ENCODE results near the gene LCN1.
A peak's percentile ranks its signal among the peaks of the same experiment; 100 is the strongest.
"Not testable (repeated sequence)": the region's sequence is repeated elsewhere in the genome, so short reads cannot be mapped to it uniquely, and the experiment has no call there.

LCN1 gene

DNA sequence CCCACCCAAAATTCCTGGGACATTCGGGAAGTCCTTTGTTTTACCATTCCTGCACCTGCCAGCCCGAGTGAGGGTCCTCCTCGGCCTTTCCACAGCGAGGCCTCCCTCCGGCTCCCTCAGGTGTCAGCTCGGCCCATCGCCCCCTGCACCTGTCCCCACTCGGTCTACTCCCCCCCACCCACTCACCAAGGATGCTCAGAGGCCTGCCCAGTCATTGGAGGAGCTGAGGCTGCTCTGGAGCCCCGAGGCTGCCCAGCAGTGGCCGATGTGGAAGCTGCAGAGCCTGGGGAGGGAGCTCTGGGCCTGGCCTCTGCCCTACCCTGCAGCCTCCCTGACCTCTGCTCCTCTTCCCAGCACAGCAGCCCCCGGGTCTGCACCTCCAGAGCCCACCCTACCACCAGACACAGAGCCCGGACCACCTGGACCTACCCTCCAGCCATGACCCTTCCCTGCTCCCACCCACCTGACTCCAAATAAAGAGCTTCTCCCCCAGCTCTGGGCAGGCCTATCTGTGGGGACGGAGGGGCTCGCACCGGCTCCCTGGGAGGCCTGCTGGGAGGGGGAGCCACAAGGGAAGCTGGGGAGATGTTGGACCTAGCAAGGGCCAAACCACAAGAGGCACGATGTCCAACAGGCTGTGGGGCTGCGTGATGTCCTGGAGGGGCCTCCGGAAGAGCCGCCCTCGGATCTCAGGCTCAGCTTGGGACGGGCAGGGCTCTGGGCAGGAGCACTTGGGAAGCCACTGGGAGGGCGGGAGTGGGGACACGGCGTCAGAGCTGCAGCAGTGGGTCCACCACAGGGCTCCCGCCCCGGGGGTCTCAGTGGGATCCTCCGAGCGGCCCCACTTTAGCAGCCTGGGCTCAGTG lies 28.5 kb downstream of the LCN1 start:
- DNase-seq, result not testable (repeated sequence)

DNA sequence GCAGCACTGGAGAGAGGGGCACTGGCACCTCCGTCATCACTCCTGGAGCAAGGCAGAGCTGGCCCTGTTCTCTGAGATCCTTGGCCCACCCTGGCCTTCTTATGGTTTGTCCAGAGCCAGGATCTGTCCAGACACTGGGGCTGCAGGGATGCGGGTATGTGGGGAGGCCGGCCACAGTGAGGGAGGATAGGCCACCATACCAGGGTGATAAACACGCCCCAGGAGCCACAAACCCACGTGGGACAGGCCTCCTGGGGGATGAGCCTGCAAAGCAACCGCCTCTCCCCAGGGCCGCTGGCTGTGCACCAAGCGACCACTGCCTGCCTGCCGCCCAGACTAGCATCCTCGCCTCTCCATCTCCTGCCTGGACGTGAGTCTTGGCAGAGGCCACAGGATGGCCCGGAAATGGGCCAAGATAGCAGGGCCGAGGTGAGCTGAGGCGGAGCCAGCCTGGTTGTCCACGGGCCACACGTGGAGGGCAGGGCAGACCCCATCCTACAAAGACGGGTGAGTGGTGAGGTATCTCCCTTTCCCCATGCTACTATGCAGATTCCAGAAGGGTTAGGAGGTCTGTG lies 29.2 kb downstream of the LCN1 start:
- no peak for DNase-seq

DNA sequence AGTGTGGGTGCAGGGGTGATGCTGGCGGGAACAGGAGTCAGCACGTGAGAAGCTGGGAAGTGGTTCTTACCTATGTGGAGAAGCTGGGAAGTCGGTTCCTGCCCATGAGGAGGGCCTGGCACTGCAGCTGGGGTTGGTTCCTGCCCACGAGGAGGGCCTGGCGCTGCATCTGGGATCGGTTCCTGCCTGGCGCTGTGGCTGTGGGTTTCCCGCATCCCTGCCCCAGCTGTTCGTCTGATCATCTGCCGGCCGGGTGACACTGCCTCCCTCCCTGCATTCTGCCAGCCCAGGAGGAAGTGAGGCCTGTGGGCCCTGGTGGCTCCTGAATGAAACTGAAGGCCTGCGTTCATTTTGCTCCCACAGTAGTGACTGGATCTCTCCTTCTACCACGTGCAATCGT lies 29.8 kb downstream of the LCN1 start:
- no peak for DNase-seq

DNA sequence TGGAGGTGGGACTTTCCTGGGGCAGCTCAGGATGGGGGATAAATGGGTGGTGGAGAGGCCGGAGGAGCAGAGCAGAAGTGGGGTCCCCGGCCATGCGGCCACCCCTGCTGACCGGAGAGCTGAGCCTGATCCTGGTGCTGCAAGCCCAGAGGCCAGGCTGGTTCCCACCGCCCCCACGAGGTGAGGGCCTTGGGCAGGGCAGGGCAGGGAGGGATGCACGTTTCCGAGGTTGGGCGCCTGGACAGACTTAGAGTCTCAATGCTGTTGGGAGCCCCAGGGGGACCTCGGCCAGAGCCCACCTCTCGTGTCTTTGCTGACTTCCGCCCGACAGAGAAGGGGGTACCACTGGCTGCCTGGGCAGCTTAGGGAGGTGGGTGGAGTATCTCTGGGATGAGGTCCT lies 30.2 kb downstream of the LCN1 start:
- no peak for DNase-seq

DNA sequence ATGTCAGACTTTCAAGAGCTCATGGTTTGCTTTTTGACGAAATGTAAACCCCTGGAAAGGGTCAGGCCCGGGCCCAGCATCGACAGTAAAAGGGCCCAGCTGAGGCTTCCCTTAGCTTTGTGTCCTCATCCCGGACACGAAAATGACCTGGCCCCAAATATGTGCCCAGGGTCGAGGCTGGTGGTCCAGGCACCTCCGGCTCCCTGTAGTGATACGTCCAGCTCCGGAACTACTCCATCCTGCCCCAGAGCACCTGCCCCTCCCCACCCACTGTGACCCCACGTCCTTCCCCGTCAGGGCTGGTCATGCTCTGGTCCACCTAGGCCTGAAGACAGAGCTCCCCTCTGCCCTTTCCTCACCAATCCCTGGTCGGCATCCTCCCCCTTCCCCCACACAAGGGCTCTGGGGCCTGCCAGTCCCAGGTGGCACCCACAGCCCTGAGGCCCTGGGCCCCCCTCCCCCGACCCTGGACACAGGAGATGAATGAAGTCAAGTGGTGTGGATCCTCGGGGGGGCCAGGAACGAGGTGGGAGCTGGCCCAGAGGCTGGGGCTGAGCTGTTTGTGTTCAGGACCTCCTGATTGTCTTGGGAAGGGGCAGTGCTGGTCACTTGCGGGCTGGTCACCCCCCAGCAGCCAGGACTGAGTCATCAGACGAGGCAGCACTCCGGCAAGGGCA lies 30.9 kb downstream of the LCN1 start:
- DNase-seq, result no peak

DNA sequence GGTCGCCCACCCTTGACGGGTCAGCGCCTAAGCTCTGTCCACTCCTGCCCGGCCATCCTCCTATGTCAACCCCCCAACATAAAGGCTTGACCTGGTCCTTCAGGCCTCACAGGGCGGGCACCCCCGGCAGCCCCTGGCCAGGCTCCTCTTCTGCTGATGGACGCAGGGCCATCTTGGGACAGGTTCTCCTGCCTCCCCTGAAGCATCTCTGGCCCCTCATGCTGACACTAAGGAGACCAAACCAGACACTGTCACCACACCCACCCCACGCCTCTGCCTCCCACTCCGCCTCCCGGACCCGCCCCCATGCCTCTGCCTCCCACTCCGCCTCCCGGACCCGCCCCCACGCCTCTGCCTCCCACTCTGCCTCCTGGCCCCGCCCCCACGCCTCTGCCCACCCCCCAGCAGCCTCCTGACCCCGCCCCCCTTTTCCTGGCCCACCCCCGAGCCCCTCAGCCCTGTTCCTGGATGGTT lies 31.5 kb downstream of the LCN1 start:
- no peak for DNase-seq

DNA sequence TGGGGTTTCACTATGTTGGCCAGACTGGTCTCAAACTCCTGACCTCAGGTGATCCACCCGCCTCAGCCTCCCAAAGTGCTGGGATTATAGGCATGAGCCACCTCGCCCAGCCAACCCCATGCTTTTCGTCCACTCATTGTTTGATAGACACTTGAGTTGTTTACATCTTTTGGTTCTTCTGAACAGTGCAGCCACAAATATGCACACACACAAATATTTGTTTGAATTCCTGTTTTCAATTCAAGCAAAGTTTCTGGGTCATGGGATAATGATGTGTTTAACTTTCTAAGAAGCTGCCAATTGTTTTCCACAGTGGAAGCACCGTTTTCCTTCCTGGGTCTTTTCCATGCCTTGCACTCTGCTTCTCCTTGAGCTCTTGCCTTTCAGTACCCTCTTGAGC lies 33.5 kb downstream of the LCN1 start:
- no peak for DNase-seq

DNA sequence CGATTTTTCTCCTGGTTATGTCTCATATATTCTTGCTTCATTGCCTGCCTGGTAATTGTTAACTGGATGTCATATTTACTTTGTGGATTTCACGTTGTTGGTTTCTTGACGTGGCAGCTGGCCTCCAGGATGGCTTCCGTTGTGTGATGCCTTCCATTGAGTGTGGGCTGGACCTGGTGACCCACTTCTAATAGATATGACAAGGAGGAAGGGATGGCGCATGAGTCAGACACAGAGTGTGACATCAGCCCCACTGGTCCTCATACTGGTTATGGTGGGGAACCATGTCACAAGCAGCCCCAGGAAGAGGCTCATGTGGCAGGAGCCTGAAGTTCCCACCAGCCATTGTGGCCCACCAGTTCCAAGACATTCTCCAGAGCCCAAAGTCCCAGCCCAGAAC lies 34.0 kb downstream of the LCN1 start:
- no peak for DNase-seq

DNA sequence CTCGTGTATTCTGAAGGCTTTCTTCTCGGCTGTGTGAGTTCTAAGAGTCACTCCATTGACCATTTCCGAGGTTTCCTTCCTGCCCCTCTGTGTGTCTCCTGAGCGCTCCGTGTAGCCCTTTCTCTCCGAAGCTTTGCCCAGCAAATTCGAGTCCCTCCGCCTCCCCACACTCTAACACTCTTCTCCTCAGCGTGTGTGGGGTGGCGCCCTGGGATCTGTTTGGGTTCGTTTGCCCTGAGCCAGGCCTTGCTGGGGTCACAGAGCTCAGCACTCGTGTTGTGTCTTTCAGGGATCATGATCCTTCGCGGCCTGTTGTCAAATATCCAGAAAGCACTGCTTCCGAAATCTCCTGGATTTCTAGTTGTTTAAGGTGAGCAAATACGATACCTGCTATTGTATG lies 34.7 kb downstream of the LCN1 start:
- no peak for DNase-seq

DNA sequence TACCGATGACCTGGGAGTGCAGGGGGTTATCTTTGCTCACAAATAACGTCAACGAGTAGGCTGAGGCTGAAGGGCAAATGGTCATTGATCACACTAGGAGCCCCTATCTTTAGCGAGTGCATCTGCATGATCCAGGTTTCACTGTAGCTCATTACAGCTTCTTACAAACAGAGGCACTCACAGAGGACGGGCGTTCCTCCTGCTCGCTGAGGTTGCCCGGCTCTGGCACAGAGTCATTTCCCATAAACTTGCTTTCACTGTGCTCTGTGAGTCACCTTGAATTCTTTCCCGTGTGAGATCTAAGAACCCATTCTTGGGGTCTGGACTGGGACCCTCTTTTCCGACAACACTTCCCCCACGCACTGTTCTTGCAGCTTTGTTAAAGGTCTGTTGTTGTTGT lies 38.4 kb downstream of the LCN1 start:
- no peak for DNase-seq

DNA sequence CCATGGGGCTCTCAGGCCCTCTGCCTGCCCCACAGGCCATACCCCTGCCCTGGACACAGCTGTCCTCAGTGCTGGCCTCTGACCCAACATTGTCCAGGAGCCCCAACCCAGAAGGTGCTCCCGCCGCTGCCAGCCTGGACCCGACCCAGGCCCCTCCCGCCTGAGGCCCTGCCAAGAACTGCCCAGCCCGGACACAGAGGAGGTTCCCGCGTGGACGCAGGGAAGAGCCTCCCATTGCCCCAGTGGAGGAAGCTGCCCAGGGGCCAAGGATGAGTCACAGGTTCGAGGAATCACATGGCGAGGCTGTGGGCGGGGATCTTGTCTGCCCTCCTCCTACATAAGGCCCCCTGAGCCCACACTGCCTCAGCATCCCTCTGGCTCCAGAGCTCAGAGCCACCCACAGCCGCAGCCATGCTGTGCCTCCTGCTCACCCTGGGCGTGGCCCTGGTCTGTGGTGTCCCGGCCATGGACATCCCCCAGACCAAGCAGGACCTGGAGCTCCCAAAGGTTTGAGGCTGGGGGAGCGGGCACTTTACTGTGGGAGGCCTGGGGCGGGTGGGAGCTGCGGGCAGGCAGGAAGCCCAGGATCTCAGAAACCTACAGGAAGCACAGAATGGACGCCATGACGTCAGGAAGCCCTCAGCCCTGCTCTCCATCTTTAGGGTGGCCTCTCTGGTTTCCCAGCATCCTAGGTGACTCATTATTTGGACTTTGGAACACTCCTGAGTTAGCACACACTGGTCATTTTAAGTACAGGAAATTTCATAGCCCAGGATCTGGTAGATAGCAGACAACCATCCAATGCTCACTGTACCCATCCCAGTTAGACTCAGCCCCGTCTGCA lies 40.4 kb downstream of the LCN1 start, which contains the start of gene PAEP:
TSS of gene PAEP (plus strand) at position 366 of the 844 bp plus-strand sequence.
- no peak for DNase-seq

DNA sequence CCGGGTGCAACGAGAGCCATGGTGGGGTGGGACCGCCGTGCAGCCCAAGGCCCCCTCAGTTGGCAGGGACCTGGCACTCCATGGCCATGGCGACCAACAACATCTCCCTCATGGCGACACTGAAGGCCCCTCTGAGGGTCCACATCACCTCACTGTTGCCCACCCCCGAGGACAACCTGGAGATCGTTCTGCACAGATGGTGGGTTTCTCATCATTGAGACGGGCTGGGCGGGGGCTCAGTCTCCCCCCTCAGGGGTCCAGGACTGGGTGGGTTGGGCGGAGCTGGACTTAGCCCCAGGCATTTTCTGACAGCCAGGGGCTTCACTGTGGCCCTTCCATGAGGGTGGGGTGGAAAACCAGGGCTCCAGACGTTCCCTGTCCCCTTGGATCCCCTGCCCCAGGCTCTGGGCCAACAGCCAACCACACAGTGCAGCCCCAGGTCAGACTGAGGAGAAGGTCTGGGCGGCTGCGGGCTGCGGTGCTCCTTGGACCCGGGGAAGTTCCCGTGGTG lies 41.0 kb downstream of the LCN1 start:
- DNase-seq, result no peak

DNA sequence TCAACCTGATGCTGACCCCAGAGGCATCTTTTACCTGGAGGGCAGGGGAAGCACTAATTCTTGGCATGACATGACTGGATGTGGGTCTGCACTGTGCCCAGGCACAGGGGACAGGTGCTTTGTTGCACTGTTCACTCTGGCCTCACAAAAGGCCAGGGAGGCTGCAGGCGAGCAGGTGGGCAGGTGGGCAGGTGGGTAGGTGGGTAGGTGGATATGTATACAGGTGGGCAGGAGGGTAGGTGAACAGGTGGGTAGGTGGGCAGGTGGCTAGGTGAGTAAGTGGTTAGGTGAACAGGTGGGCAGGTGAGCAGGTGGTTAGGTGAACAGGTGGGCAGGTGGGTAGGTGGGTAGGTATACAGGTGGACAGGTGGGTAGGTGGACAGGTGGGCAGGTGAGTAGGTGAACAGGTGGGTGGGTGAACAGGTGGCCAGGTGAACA lies 41.8 kb downstream of the LCN1 start:
- DNase-seq, result no peak

DNA sequence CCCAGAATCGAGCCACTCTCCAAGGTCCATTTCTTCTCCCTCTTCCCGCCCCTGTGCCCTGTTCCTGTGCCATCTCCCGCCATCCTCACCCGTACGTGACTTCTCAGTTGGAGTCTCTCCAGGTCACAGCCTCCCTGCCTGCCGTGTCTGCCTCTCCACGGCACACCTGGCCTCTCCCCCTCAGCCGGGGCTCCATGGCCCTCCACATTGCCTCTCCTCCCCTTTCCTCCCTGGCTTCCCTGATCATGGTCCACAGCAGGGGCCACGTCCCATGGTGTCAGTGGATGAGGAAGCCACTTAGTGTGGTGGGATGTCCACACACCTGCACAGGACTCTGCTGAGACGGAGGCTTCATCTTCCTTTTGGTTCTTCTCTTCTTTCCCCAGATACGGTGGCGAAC lies 42.6 kb downstream of the LCN1 start:
- no peak for DNase-seq

DNA sequence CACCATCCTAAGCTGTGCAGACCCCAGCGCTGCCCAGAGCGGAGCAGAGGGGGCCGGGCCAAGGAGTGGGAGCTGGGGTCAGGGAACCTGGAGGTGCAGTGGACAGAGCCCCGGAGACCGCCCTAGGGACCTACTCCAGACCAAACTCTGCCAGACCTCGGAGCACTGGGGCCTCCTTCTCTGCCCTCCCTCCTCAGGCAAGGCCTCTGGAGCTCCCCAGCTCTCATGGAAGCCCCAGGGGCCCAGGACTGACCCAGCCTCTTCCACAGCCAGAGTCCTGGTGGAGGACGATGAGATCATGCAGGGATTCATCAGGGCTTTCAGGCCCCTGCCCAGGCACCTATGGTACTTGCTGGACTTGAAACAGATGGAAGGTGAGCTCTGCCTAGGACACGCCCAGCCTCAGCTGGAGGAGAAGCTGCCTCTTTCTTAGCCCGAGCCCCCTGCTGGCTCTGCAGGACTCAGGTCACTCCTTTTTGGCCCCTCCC lies 43.9 kb downstream of the LCN1 start:
- no peak for DNase-seq

DNA sequence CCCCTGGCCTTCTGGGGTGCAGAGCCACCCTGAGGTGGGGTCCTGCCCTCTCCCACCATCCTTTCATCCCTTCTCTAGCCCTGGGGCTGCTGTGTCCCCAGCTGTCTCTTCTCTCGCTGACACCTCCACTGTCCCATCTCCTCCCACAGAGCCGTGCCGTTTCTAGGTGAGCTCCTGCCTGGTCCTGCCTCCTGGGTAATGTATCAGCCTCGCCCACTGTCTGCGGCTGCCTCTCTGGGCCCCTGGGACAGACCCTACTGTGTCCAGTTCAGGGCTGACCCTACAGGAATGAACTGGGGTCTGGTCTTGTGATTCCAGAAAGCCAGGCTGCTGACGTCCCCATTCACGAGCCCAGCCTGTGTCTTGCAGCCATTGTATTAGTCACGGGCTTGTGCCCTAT lies 44.4 kb downstream of the LCN1 start:
- DNase-seq, result no peak

DNA sequence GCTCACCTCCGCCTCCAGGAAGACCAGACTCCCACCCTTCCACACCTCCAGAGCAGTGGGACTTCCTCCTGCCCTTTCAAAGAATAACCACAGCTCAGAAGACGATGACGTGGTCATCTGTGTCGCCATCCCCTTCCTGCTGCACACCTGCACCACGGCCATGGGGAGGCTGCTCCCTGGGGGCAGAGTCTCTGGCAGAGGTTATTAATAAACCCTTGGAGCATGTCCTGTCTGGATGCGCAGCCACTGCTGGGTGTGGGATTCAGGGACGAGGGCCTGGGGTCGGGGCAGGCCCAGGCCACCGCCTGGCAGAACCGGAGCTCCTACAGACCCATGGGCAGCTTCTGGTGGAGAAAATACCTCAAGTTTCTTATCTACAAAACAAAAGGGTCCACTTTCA lies 45.3 kb downstream of the LCN1 start:
- DNase-seq, result no peak

DNA sequence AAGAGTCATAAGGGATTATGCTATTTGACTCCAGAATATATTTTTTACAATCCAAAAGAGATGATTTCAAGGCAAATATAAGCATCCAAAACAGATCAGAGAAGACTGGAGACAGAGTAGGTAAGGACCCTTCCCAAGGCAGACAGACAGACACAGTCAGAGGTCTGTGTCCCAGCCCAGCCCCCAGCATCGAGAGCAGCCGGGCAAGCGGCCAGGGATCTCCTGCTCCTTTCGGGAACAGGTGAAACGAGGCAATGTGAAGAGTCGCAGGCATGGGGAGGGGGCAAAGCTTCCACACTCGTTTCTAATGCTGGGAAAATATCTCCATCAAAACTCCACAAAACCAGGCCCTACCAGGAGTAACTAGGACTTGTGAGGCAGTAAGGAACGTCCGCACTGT lies 46.1 kb downstream of the LCN1 start:
- peak; percentile 42 for DNase-seq

DNA sequence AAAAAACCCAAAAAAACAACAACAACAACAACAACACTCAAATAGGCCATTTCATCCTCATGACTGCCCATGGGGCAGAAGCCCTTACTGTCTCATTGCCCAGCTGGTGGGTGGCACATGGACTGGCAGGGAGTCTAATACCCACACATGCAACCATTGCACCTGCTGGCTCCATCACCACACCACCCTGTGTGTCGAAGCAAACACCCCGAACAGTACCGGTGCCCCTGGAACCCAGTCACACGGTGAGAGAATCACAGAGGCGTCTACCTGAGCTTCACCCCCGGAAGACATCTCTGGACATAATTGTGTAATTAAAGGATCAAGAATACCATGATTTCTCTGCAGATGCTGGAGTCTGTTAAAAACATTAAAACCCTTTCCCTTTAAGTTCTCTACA lies 46.8 kb downstream of the LCN1 start:
- no peak for DNase-seq

DNA sequence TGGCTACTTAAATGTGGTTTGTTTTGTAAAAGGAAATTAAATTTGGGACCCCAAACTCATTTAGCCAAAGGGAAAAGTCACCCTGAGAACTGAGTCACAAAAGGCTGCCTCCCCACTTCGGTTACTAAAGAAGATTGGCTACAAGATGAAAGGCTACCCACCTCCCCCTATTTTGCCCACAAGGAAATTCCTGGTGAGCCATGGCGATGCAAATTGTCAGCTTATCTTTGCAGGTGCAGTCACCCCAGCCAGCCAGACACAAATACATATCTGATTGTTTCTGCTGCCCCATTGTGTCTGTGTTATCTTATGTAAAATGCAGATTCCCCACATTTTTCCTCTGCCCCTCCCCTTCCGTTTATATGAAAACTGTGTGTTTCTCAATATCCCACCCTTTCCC lies 49.2 kb downstream of the LCN1 start:
- DNase-seq, result no peak

DNA sequence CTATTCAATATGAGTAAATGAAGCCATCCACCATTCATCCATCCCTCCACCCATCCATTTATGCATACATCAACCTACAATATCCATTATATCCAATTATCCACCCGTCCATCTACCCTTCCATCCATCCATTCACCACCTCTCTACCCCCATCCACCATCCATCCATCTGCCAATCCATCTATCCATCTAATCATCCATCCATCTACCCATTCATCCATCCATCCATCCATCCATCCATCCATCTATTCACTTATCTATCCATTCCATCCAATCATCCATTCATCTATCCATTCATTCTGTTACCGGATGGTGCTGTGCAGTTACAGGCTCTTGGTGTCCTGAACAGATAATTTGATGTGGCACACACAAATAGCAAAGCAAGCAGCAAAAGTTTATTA lies 51.0 kb downstream of the LCN1 start:
- DNase-seq, result no peak

DNA sequence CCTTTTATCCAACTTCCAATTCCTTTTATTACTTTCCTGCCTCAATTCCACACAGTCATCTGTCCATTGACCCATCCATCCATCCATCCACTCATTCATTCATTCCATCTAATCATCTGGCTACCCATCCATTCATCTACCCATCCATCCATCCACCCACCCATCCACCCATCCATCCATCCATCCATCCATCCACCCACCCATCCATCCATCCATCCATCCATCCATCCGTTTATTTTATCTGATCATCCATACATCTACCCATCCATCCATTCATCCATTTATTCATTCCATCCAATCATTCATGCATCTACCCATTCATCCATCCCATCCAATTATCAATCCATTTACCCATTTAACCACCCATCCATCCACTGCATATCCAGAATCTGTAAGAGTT lies 51.9 kb downstream of the LCN1 start:
- DNase-seq, result no peak

DNA sequence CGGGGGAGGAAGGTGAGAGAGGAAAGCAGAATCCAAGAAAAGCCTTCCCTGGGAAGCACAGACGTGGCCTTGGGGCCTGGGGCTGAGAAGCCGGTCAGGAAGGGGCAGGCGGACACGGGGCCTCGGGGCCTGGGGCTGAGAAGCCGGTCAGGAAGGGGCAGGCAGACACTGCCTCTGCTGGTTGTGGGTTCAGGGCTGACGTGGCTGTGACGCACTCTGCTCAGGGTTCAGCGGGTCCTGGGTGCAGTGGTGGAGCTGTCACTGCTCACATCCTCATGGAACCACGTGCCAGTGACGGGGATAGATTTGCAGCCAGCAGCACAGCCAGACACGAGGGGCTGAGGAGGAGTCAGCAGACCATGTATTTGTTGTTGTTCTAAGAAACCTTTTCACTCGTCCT lies 53.1 kb downstream of the LCN1 start:
- no peak for DNase-seq
